ENCODE measurements around the gene DEFB129.
"Not testable (repeated sequence)": the region's sequence is repeated elsewhere in the genome, so short reads cannot be mapped to it uniquely, and the experiment has no call there.

The DEFB129 gene

DNA sequence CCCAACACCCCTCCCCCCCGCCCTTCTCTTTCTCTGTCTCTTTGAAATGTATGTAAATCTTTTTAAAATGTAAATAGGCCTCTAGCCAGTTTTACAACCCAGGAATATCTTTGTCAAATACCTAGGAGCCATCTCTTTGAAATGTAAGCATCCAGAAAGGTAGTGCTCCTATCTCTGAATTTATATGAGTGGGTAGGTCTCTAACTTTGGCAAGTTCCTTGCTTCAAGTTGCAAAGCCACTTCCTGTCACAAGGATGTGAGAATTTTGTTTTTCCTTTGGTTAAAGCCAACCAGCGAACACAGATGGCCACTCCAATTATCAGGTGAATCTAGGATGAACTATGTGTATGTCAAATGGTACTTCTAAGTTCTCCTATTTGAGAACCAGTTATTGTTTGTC, 24.3 kb downstream of the DEFB129 start:
- TF ChIP-seq, protein P1, sequence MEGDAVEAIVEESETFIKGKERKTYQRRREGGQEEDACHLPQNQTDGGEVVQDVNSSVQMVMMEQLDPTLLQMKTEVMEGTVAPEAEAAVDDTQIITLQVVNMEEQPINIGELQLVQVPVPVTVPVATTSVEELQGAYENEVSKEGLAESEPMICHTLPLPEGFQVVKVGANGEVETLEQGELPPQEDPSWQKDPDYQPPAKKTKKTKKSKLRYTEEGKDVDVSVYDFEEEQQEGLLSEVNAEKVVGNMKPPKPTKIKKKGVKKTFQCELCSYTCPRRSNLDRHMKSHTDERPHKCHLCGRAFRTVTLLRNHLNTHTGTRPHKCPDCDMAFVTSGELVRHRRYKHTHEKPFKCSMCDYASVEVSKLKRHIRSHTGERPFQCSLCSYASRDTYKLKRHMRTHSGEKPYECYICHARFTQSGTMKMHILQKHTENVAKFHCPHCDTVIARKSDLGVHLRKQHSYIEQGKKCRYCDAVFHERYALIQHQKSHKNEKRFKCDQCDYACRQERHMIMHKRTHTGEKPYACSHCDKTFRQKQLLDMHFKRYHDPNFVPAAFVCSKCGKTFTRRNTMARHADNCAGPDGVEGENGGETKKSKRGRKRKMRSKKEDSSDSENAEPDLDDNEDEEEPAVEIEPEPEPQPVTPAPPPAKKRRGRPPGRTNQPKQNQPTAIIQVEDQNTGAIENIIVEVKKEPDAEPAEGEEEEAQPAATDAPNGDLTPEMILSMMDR (IDR thresholded peaks at IDR 0.05; ENCODE audit: extremely low read depth, insufficient read depth, missing control alignments) = no peak
- no peak for DNase-seq (ENCODE audit: low spot score)
- in situ Hi-C loops (cut with MboI; ENCODE audit: low pct_unique_long_range_greater_than_20kb, low sequenced_read_pairs, unreplicated experiment) = no loop called here

DNA sequence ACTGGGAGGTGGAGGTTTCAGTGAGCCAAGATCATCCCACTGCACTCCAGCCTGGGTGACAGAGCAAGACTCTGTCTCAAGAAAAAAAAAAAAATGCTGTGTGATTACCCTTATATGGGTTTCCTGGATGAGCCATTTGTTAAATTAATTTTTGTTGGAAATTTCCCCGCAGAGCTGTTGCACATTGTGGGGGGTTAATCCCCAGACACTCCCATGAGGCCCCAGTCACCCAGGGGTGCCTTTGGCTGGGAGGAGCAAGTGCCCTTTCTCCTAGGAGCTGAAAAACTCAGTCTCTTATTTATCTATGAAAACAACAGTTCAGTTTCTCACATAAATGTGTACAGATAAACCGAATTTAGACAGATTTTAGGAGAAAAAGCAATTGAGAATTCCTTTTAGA, 25.7 kb downstream of the DEFB129 start:
- no peak for DNase-seq (ENCODE audit: low spot score)
- in situ Hi-C loops (cut with MboI; ENCODE audit: low pct_unique_long_range_greater_than_20kb, low sequenced_read_pairs, unreplicated experiment) = no loop called here
- TF ChIP-seq, protein P1 (IDR thresholded peaks at IDR 0.05; ENCODE audit: extremely low read depth, insufficient read depth, missing control alignments) = no peak

DNA sequence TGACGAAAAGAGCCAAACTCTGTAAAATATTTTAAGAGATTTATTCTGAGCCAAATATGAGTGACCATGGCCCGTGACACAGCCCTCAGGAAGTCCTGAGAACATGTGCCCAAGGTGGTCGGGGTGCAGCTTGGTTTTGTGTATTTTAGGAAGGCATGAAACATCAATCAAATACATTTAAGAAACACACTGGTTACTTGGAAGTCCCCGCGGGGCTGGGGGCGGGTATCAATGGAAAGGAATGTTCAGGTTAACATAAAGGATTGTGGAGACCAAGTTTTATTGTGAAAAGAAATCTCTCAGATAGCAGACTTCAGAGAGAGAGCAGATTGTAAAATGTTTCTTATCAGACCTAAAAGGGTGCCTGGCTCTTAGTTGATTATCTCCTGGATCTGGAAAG, 26.4 kb downstream of the DEFB129 start:
- DNase-seq (ENCODE audit: low spot score); in situ Hi-C loops (cut with MboI; ENCODE audit: low pct_unique_long_range_greater_than_20kb, low sequenced_read_pairs, unreplicated experiment): not testable (repeated sequence)

DNA sequence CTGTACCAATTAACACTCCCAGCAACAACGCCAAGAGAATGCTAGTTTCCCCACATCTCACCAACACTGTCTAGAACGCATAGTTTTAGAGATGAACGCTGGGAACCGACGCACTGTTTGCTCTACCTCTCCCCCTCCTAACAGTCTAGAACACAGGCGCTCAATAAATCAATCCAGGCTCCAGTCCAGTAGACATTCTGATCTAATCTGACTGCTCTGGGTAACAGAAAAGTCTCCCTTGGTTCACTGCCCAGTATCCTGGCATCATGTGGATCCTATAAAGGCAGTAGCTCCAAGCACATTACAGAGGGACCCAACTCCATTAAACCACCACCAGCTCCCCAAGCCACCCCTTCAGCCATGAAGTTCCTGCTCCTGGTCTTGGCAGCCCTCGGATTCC, 30.4 kb downstream of the DEFB129 start, which contains the start of gene DEFB132:
Gene DEFB132, plus strand, starts transcription at position 306 of the 400 bp plus-strand sequence. Its CDS starts 55 bp downstream, at position 361.
- in situ Hi-C loops (cut with MboI; ENCODE audit: low pct_unique_long_range_greater_than_20kb, low sequenced_read_pairs, unreplicated experiment) = no loop called here
- TF ChIP-seq, protein P1 (IDR thresholded peaks at IDR 0.05; ENCODE audit: extremely low read depth, insufficient read depth, missing control alignments) = no peak
- no peak for DNase-seq (ENCODE audit: low spot score)

DNA sequence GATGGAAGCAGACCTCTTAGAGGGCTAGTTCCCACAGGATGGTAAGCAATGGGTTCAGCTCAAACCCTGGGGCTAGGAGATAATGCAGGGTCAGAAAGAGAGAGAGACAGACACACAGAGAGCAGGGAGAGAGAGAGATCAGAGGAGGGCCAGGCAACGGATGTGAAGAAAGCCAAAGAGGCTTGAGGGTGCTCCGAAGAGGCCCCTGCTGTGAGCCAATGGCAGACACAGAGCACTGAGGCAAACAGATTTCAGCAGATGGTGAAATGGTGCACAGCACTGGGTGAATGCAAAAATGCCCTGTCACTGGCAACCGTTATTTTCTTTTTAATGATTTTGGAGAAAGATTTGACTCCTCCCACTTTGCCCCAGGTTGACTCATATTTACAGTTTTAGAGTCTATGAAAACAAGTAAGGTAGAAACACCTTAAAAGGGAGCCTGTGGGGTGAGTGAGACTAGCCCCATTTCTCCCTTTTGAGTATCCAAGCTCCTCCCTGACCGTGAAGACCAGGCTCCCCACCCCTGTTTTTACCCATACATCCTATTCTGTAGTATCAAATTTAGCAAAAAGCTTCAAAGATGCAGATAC, 31.3 kb downstream of the DEFB129 start:
- DNase-seq (ENCODE audit: low spot score) = no peak
- TF ChIP-seq, protein P1 (IDR thresholded peaks at IDR 0.05; ENCODE audit: extremely low read depth, insufficient read depth, missing control alignments) = no peak
- in situ Hi-C loops (cut with MboI; ENCODE audit: low pct_unique_long_range_greater_than_20kb, low sequenced_read_pairs, unreplicated experiment) = no loop called here

DNA sequence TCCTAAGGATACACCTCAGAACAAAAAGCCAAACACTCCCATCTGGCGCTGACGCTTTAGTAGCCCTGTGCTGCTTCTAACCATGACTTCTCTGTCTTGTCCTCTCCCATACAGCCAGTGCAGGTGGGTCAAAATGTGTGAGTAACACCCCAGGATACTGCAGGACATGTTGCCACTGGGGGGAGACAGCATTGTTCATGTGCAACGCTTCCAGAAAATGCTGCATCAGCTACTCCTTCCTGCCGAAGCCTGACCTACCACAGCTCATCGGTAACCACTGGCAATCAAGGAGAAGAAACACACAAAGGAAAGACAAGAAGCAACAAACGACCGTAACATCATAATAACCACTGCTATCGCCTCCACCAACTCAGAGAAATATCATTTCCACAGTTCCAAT, 31.9 kb downstream of the DEFB129 start:
- in situ Hi-C loops (cut with MboI; ENCODE audit: low pct_unique_long_range_greater_than_20kb, low sequenced_read_pairs, unreplicated experiment) = no loop called here
- TF ChIP-seq, protein P1 (IDR thresholded peaks at IDR 0.05; ENCODE audit: extremely low read depth, insufficient read depth, missing control alignments) = peak; percentile 24
- no peak for DNase-seq (ENCODE audit: low spot score)

DNA sequence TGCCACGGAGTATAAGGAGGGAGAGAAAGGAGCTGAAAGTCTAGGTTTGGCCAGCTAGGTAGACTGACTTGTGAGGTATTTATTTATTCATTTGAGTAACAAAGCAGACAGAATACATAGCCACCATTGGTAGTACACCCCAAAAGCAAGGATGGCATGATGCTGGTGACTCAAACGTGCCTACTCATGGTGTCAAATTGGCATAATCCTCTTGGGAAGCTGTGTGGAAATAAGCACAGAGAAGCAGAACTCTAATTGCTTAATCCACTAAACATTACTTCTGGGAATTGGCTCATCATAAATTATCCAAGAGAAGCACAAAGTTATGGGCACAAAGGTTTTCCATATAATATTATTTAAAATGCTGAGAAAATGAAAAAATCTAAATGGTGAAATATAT, 32.9 kb downstream of the DEFB129 start:
- in situ Hi-C loops (cut with MboI; ENCODE audit: low pct_unique_long_range_greater_than_20kb, low sequenced_read_pairs, unreplicated experiment) = no loop called here
- DNase-seq (ENCODE audit: low spot score) = no peak
- TF ChIP-seq, protein P1 (IDR thresholded peaks at IDR 0.05; ENCODE audit: extremely low read depth, insufficient read depth, missing control alignments) = no peak

Measured in GM13977 (cell line).